ENCODE data around the gene SPACA4.

The SPACA4 gene

DNA sequence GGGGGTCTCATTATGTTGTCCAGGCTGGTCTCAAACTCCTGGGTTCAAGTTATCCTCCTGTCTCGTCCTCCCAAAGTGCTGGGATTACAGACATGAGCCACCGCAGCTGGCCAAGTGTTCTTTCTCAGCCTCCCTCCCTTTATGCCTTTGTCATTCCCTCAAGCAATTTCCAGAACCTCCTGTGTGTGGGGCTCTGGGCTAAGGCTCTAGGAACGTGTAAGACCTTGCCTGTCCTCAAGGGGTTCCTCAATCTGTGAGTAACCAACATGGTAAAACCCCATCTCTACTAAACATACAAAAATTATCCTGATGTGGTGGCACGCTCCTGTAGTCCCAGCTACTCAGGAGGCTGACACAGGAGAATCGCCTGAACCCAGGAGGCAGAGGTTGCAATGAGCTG is 15.5 kb upstream of the SPACA4 start:
- no peak overlapping the region for H2AFZ ChIP-seq (ENCODE audit: low read length)
- H3K4me3 ChIP-seq (ENCODE audit: low read length), result no peak overlapping the region
- no peak overlapping the region for H3K4me2 ChIP-seq (ENCODE audit: low read depth, low read length)
- H3K27me3 ChIP-seq (replicated peaks; ENCODE audit: insufficient read depth, low read length), result peaks cover 65% of the 10 kb centered on the region
- no peak for DNase-seq
- no peak overlapping the region for H3K9ac ChIP-seq (ENCODE audit: low read length)
- TF ChIP-seq, protein P1, sequence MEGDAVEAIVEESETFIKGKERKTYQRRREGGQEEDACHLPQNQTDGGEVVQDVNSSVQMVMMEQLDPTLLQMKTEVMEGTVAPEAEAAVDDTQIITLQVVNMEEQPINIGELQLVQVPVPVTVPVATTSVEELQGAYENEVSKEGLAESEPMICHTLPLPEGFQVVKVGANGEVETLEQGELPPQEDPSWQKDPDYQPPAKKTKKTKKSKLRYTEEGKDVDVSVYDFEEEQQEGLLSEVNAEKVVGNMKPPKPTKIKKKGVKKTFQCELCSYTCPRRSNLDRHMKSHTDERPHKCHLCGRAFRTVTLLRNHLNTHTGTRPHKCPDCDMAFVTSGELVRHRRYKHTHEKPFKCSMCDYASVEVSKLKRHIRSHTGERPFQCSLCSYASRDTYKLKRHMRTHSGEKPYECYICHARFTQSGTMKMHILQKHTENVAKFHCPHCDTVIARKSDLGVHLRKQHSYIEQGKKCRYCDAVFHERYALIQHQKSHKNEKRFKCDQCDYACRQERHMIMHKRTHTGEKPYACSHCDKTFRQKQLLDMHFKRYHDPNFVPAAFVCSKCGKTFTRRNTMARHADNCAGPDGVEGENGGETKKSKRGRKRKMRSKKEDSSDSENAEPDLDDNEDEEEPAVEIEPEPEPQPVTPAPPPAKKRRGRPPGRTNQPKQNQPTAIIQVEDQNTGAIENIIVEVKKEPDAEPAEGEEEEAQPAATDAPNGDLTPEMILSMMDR (IDR thresholded peaks at IDR 0.05; ENCODE audit: low read length), result no peak; the same call in 1 of the 2 replicates
- no peaks in the 10 kb centered on the region for H3K36me3 ChIP-seq (replicated peaks; ENCODE audit: insufficient read depth, low read length)
- no peak overlapping the region for H3K27ac ChIP-seq (ENCODE audit: low read length)
- H3K9me2 ChIP-seq (replicated peaks; ENCODE audit: insufficient read depth, low read length), result no peaks in the 10 kb centered on the region
- no peaks in the 10 kb centered on the region for H4K20me1 ChIP-seq (ENCODE audit: insufficient read depth, low read length)
- H3K4me1 ChIP-seq (ENCODE audit: low read length), result no peaks in the 10 kb centered on the region
- H3F3A ChIP-seq (ENCODE audit: insufficient read depth, low read length), result no peaks in the 10 kb centered on the region
- H3K9me3 ChIP-seq (replicated peaks; ENCODE audit: insufficient read depth, low read length), result no peaks in the 10 kb centered on the region
- H3K79me2 ChIP-seq (ENCODE audit: low read length), result no peaks in the 10 kb centered on the region

GRCh38 chr19:48595171-48595570 is 11.4 kb upstream of the SPACA4 start:
- no peak for TF ChIP-seq EZH2phosphoT487 (IDR thresholded peaks at IDR 0.05; ENCODE audit: low read length)
- TF ChIP-seq EZH2 (optimal IDR thresholded peaks at IDR 0.05; ENCODE audit: low read depth, low read length), result no peak
- TF ChIP-seq, protein P1 (IDR thresholded peaks at IDR 0.05; ENCODE audit: low read length), result no peak
- Histone ChIP-seq H3K9me3 (replicated peaks; ENCODE audit: insufficient read depth, low read length) (no peaks in the 10 kb centered on the region), H3K27me3 (replicated peaks; ENCODE audit: insufficient read depth, low read length) (peaks cover 84% of the 10 kb centered on the region)

GRCh38 chr19:48595833-48596232 is 10.7 kb upstream of the SPACA4 start:
- H3K36me3 ChIP-seq (replicated peaks; ENCODE audit: insufficient read depth, low read length), result no peaks in the 10 kb centered on the region
- no peak overlapping the region for H3K4me3 ChIP-seq (ENCODE audit: low read length)
- no peak overlapping the region for H3K4me2 ChIP-seq (ENCODE audit: low read depth, low read length)
- no peaks in the 10 kb centered on the region for H3K9me2 ChIP-seq (replicated peaks; ENCODE audit: insufficient read depth, low read length)
- no peaks in the 10 kb centered on the region for H4K20me1 ChIP-seq (ENCODE audit: insufficient read depth, low read length)
- TF ChIP-seq, protein P1 (IDR thresholded peaks at IDR 0.05; ENCODE audit: low read length), result no peak
- TF ChIP-seq EZH2phosphoT487 (IDR thresholded peaks at IDR 0.05; ENCODE audit: low read length) (no peak), EZH2 (optimal IDR thresholded peaks at IDR 0.05; ENCODE audit: low read depth, low read length) (no peak)
- no peaks in the 10 kb centered on the region for H3K79me2 ChIP-seq (ENCODE audit: low read length)
- no peak overlapping the region for H3K27ac ChIP-seq (ENCODE audit: low read length)
- no peak overlapping the region for H3K9ac ChIP-seq (ENCODE audit: low read length)
- H3K4me1 ChIP-seq (ENCODE audit: low read length), result no peaks in the 10 kb centered on the region
- H3K9me3 ChIP-seq (replicated peaks; ENCODE audit: insufficient read depth, low read length), result no peaks in the 10 kb centered on the region
- H3K27me3 ChIP-seq (replicated peaks; ENCODE audit: insufficient read depth, low read length), result peaks cover 84% of the 10 kb centered on the region
- DNase-seq, result no peak
- no peak overlapping the region for H2AFZ ChIP-seq (ENCODE audit: low read length)
- no peaks in the 10 kb centered on the region for H3F3A ChIP-seq (ENCODE audit: insufficient read depth, low read length)

More at GRCh38 chr19:48595171-48595570, 11.4 kb upstream of the SPACA4 start:
- no peak overlapping the region for H3K4me2 ChIP-seq (ENCODE audit: low read depth, low read length)
- no peak overlapping the region for H3K27ac ChIP-seq (ENCODE audit: low read length)
- no peak overlapping the region for H2AFZ ChIP-seq (ENCODE audit: low read length)
- no peak overlapping the region for H3K4me3 ChIP-seq (ENCODE audit: low read length)
- no peak overlapping the region for H3K9ac ChIP-seq (ENCODE audit: low read length)
- H3F3A ChIP-seq (ENCODE audit: insufficient read depth, low read length), result no peaks in the 10 kb centered on the region
- H3K36me3 ChIP-seq (replicated peaks; ENCODE audit: insufficient read depth, low read length), result no peaks in the 10 kb centered on the region
- H3K79me2 ChIP-seq (ENCODE audit: low read length), result no peaks in the 10 kb centered on the region
- DNase-seq, result no peak
- no peaks in the 10 kb centered on the region for H3K9me2 ChIP-seq (replicated peaks; ENCODE audit: insufficient read depth, low read length)
- H4K20me1 ChIP-seq (ENCODE audit: insufficient read depth, low read length), result no peaks in the 10 kb centered on the region
- H3K4me1 ChIP-seq (ENCODE audit: low read length), result no peaks in the 10 kb centered on the region

Measured in MM.1S (cell line).